HepG2 (cell line): ENCODE data around the gene SCAANT1. TPM values are rescaled to one million over a fixed set of nuclear protein-coding genes. Genes with fewer than 3 reads are reported as not detected.
A peak's percentile ranks its signal among the peaks of the same experiment; 100 is the strongest.

ENCODE experiments used
- ATAC-seq: fragments of 200-7000 bp; cut with Tn5 transposase; 3 replicates; pipeline ENCODE4 v1.9.1; 2020; ENCODE audit warnings: mild to moderate bottlenecking, moderate library complexity
- Bru-seq: library from RNA; stranded (reverse); fragments of 400-500 nt; gene quantifications from one replicate; lab custom pipeline; 2021; lab: Mats Ljungman, UMichigan
- BruChase-seq, 2 experiments: library from RNA; stranded (reverse); fragments of 400-500 nt; gene quantifications; one replicate each; lab custom pipeline; 2021; lab: Mats Ljungman, UMichigan
- BruUV-seq: library from RNA; stranded (reverse); fragments of 400-500 nt; replicated peaks from 2 replicates; lab custom pipeline; 2021; lab: Mats Ljungman, UMichigan
- CTCF ChIA-PET: fragments of 300-600 bp; formaldehyde crosslinking; extraction: SDS; loops from one replicate; lab custom pipeline; 2021; ENCODE audit warnings: low total read pairs, inconsistent platforms, low intra/inter-chr PET ratio; lab: Yijun Ruan, JAX
- POLR2A ChIA-PET: fragments of 350-600 bp; sonication (Branson Sonifier 250); formaldehyde crosslinking; loops from one replicate; lab custom pipeline; 2020; ENCODE audit warnings: antibody characterized with exemption, inconsistent platforms; lab: Yijun Ruan, JAX
- DNase-seq: peaks from one replicate; pipeline ENCODE4 v3.0.0-alpha.2; 2015; ENCODE audit warnings: low spot score
- FAIRE-seq: peaks from 3 replicates; lab custom pipeline; 2011; peaks lifted over from hg19 to GRCh38; lab: Jason Lieb, UNC
- H2AFZ ChIP-seq: one replicate; pipeline ENCODE4 v1.6.1; 2011; ENCODE audit warnings: low read length, inconsistent platforms
- H3K27ac ChIP-seq: fragments of 300-600 bp; 3 replicates; pipeline ENCODE4 v1.8.0; 2011; ENCODE audit warnings: mixed run types, mild to moderate bottlenecking, mixed read lengths, low read length, inconsistent platforms; ENCODE audit not compliant: insufficient read depth; ENCODE audit errors: extremely low read length
- H3K27me3 ChIP-seq, 2 experiments: fragments of 200-600 bp in 1 of 2; 2 replicates in 1 of 2; 3 replicates in 1 of 2; pipeline versions ENCODE4 v1.6.0 to v1.8.0; 2011; ENCODE audit warnings: low read length in 2 of 2, mild to moderate bottlenecking in 2 of 2, moderate library complexity in 2 of 2, inconsistent platforms in 1 of 2; ENCODE audit not compliant: insufficient read depth in 2 of 2, control insufficient read depth in 1 of 2
- H3K36me3 ChIP-seq, 2 experiments: fragments of 200-600 bp in 1 of 2; replicated peaks in 1 of 2; 2 replicates in 1 of 2; 3 replicates in 1 of 2; pipeline versions ENCODE4 v1.5.1 to v1.8.0; 2011; ENCODE audit warnings: low read length in 2 of 2, inconsistent platforms in 1 of 2; ENCODE audit not compliant: insufficient read depth in 2 of 2, control insufficient read depth in 1 of 2
- H3K4me1 ChIP-seq: 2 replicates; pipeline ENCODE4 v1.5.1; 2012; ENCODE audit warnings: low read length, inconsistent platforms; ENCODE audit not compliant: insufficient read depth
- H3K4me2 ChIP-seq: 2 replicates; pipeline ENCODE4 v1.6.0; 2011; ENCODE audit warnings: low read depth, low read length, inconsistent platforms
- H3K4me3 ChIP-seq, 3 experiments: fragments of 200-600 bp in 1 of 3; sonication (generic), shearing (Covaris generic) in 1 of 3; replicated peaks in 1 of 3; 2 replicates each; pipeline ENCODE4 v1.5.1; 2011 to 2016; ENCODE audit warnings: low read length in 3 of 3, inconsistent platforms in 2 of 3, low read depth in 2 of 3, mild to moderate bottlenecking in 2 of 3, control low read depth in 1 of 3, mixed read lengths in 1 of 3; ENCODE audit not compliant: insufficient read depth in 1 of 3
- H3K79me2 ChIP-seq: one replicate; pipeline ENCODE4 v1.6.1; 2011; ENCODE audit warnings: low read length, inconsistent platforms; ENCODE audit not compliant: insufficient read depth
- H3K9ac ChIP-seq: 2 replicates; pipeline ENCODE4 v1.6.0; 2011; ENCODE audit warnings: mild to moderate bottlenecking, low read depth, low read length, inconsistent platforms; ENCODE audit not compliant: insufficient read depth
- H3K9me3 ChIP-seq: 2 replicates; pipeline ENCODE4 v1.5.1; 2012; ENCODE audit warnings: mild to moderate bottlenecking, low read length
- H4K20me1 ChIP-seq: 2 replicates; pipeline ENCODE4 v1.6.0; 2011; ENCODE audit warnings: inconsistent platforms, mild to moderate bottlenecking, low read length, moderate library complexity; ENCODE audit not compliant: insufficient read depth
- ADNP ChIP-seq: sonication (generic); formaldehyde crosslinking; IDR thresholded peaks from 2 replicates; pipeline ENCODE4 v1.4.0; 2020; ENCODE audit warnings: missing genetic modification reagents
- ETV6 ChIP-seq: sonication (generic); formaldehyde crosslinking; conservative IDR thresholded peaks from 2 replicates; pipeline ENCODE4 v1.4.0; 2020; ENCODE audit warnings: missing genetic modification reagents
- HDAC2 ChIP-seq: sonication (generic); formaldehyde crosslinking; IDR thresholded peaks from 2 replicates; pipeline ENCODE4 v1.4.0; 2020; ENCODE audit warnings: missing genetic modification reagents
- JARID2 ChIP-seq: sonication (generic); formaldehyde crosslinking; IDR thresholded peaks from 2 replicates; pipeline ENCODE4 v1.8.1; 2023; ENCODE audit warnings: missing genetic modification reagents, inconsistent platforms; ENCODE audit not compliant: insufficient replicate concordance
- PCBP1 ChIP-seq: fragments of 200-400 bp; formaldehyde crosslinking; IDR thresholded peaks from 2 replicates; pipeline ENCODE4 v1.6.1; 2017; ENCODE audit warnings: mild to moderate bottlenecking, low read depth, low read length, borderline replicate concordance
- SKIL ChIP-seq: sonication (generic); formaldehyde crosslinking; IDR thresholded peaks from 2 replicates; pipeline ENCODE4 v1.8.0; 2022; ENCODE audit warnings: missing genetic modification reagents, mild to moderate bottlenecking, moderate library complexity, borderline replicate concordance
- TBX2 ChIP-seq: sonication (generic); formaldehyde crosslinking; IDR thresholded peaks from 2 replicates; pipeline ENCODE4 v1.5.0; 2020; ENCODE audit warnings: missing genetic modification reagents, mild to moderate bottlenecking, borderline replicate concordance
- U2AF2 ChIP-seq: fragments of 200-400 bp; formaldehyde crosslinking; IDR thresholded peaks from 2 replicates; pipeline ENCODE4 v1.6.1; 2017; ENCODE audit warnings: low read depth, mild to moderate bottlenecking, low read length
- ZBTB49 ChIP-seq: sonication (generic); formaldehyde crosslinking; IDR thresholded peaks from 2 replicates; pipeline ENCODE4 v1.4.0; 2020; ENCODE audit warnings: missing genetic modification reagents, borderline replicate concordance
- ZEB1 ChIP-seq: IDR thresholded peaks from 2 replicates; pipeline ENCODE4 v1.6.1; 2012; ENCODE audit warnings: mild to moderate bottlenecking, low read depth, inconsistent platforms; ENCODE audit not compliant: insufficient replicate concordance
- ZFP1 ChIP-seq: IDR thresholded peaks from 2 replicates; pipeline ENCODE4 v1.6.1; 2016
- ZNF234 ChIP-seq: sonication (generic); formaldehyde crosslinking; conservative IDR thresholded peaks from 2 replicates; pipeline ENCODE4 v1.5.1; 2020; ENCODE audit warnings: mild to moderate bottlenecking, missing genetic modification reagents
- ZNF260 ChIP-seq: sonication (generic); formaldehyde crosslinking; IDR thresholded peaks from 2 replicates; pipeline ENCODE4 v1.4.0; 2020; ENCODE audit warnings: missing genetic modification reagents, low read depth, mild to moderate bottlenecking, borderline replicate concordance
- WGBS: methylation state at CpG from one replicate; pipeline ENCODE4 v1.1.6; 2017; ENCODE audit warnings: low lambda C conversion rate; 5-methylcytosine and 5-hydroxymethylcytosine counted together
- in situ Hi-C: cut with HindIII; loops from 2 replicates; pipeline ENCODE4 v1.10.0; 2017; ENCODE audit warnings: low pct_unique_long_range_greater_than_20kb; ENCODE audit not compliant: extremely low pct_ligation_motif_present
- intact Hi-C: fragments of 100-400 bp; cut with micrococcal nuclease; formaldehyde crosslinking; loops from one replicate; pipeline ENCODE4 v1.10.0; 2022; ENCODE audit not compliant: unreplicated experiment
- long read RNA-seq, 2 experiments: library from RNA in 1 of 2; library from polyadenylated mRNA in 1 of 2; stranded (forward) in 1 of 2; unstranded in 1 of 2; transcript quantifications; one replicate each; pipeline ENCODE4 v2.0.0, GENCODE V29; 2019 to 2022
- polyA minus RNA-seq, 3 experiments: library from RNA; depleted of rRNA, polyadenylated mRNA; stranded (reverse); fragments of >200 nt; gene quantifications; 2 replicates each; pipeline ENCODE4 v1.2.3, GENCODE V29; 2011; ENCODE audit warnings: low replicate concordance in 1 of 3
- polyA plus RNA-seq, 8 experiments: library from polyadenylated mRNA; depleted of rRNA in 3 of 8; stranded (reverse) in 7 of 8; unstranded in 1 of 8; fragments of >200 nt; fragmentation: Illumina TruSeq in 4 of 8; extraction: Trizol in 4 of 8; gene quantifications; 2 replicates each; pipeline versions ENCODE4 v1.2.1 to v1.2.3, GENCODE V29; 2011 to 2016; ENCODE audit warnings: low read depth in 4 of 8, missing spikeins in 1 of 8, mixed read lengths in 1 of 8; ENCODE audit not compliant: insufficient read depth in 1 of 8
- total RNA-seq, 5 experiments: library from RNA; depleted of rRNA; stranded (reverse); fragments of >200 nt; fragmentation: Illumina TruSeq; extraction: Trizol; gene quantifications; 2 replicates each; pipeline ENCODE4 v1.2.3, GENCODE V29; 2016; ENCODE audit warnings: low read depth in 1 of 5

SCAANT1 gene
- not detected in 2 replicates for total RNA-seq (2016; rRNA removed; fragmentation: Illumina TruSeq; extraction: Trizol)
- 3.1 TPM in 1 of 2 replicates, not detected in the other for total RNA-seq (2016; cell fraction: cytosol; rRNA removed; fragmentation: Illumina TruSeq; extraction: Trizol; ENCODE audit: low read depth)
- 1.8 TPM in 1 of 2 replicates, not detected in the other for total RNA-seq (2016; cell fraction: insoluble cytoplasmic fraction; rRNA removed; fragmentation: Illumina TruSeq; extraction: Trizol)
- total RNA-seq (2016; cell fraction: membrane; rRNA removed; fragmentation: Illumina TruSeq; extraction: Trizol), result not detected in 2 replicates
- total RNA-seq (2016; cell fraction: nucleus; rRNA removed; fragmentation: Illumina TruSeq; extraction: Trizol), result 3.8 TPM in 1 of 2 replicates, not detected in the other
- polyA plus RNA-seq (2011; rRNA removed), result not detected in 2 replicates
- polyA plus RNA-seq (2011; cell fraction: cytosol; rRNA removed), result not detected in 2 replicates
- not detected in 2 replicates for polyA plus RNA-seq (2011; cell fraction: nucleus; rRNA removed)
- 2.0 TPM in 1 of 2 replicates, not detected in the other for polyA plus RNA-seq (2012)
- 1.5 TPM in 2 replicates for polyA plus RNA-seq (2016; cell fraction: cytosol; fragmentation: Illumina TruSeq; extraction: Trizol; ENCODE audit: low read depth)
- polyA plus RNA-seq (2016; cell fraction: insoluble cytoplasmic fraction; fragmentation: Illumina TruSeq; extraction: Trizol; ENCODE audit: low read depth), result not detected in 2 replicates
- polyA plus RNA-seq (2016; cell fraction: membrane; fragmentation: Illumina TruSeq; extraction: Trizol; ENCODE audit: low read depth), result 1.5 TPM in 1 of 2 replicates, not detected in the other
- polyA plus RNA-seq (2016; cell fraction: nucleus; fragmentation: Illumina TruSeq; extraction: Trizol; ENCODE audit: insufficient read depth, low read depth), result not detected in 2 replicates
- polyA minus RNA-seq (2011; rRNA and poly(A)+ RNA removed; ENCODE audit: low replicate concordance), result not detected in 2 replicates
- not detected in 2 replicates for polyA minus RNA-seq (2011; cell fraction: cytosol; rRNA and poly(A)+ RNA removed)
- 4.4 and 7.8 TPM in 2 replicates for polyA minus RNA-seq (2011; cell fraction: nucleus; rRNA and poly(A)+ RNA removed)
- Bru-seq, nascent RNA, result percentile 59 among the genes with signal in this experiment
- percentile 48 among the genes with signal in this experiment for BruChase-seq, experiment 1, labeled RNA remaining after a 6-hour chase
- BruChase-seq, experiment 2, labeled RNA remaining after a 2-hour chase, result percentile 41 among the genes with signal in this experiment
- long read RNA-seq, experiment 1, result 0 reads
- long read RNA-seq, experiment 2, result 0 reads

- no peaks in the 10 kb centered on the region for H4K20me1 ChIP-seq
- no peaks in the 10 kb centered on the region for H3K27me3 ChIP-seq
- ATAC-seq (peak; percentile 94), DNase-seq (peak; percentile 81), FAIRE-seq (no peak)
- no TSS peak for BruUV-seq
- H3K36me3 ChIP-seq, result peaks cover 2 to 4% of the 10 kb centered on the region in 2 experiments; a peak in 4 of 5 replicates
- in situ Hi-C loops, result loop anchor here (5.0 to 10.0 kb wide), 2 partner anchors 47 to 80 kb away; partner anchors contain the start of genes ATXN7 and THOC7
- peak within 1 kb of the TSS; percentile 61 to 79 (median 61) for H3K4me3 ChIP-seq
- H3K79me2 ChIP-seq, result peaks cover 28% of the 10 kb centered on the region
- peak within 1 kb of the TSS; percentile 94 for H3K9ac ChIP-seq
- intact Hi-C loops, result loop anchor here (2.0 to 5.0 kb wide), 2 partner anchors 47 to 50 kb away; no protein-coding TSS in a partner anchor
- CTCF ChIA-PET, result no interaction called here
- H2AFZ ChIP-seq, result no peak within 1 kb of the TSS
- H3K4me2 ChIP-seq, result peak within 1 kb of the TSS; percentile 92
- H3K9me3 ChIP-seq, result no peaks in the 10 kb centered on the region
- WGBS, result 2% methylated on average over 22 of the region's 115 CpGs
- H3K27ac ChIP-seq, result peak within 1 kb of the TSS; percentile 98
- peaks cover 36% of the 10 kb centered on the region for H3K4me1 ChIP-seq
- POLR2A ChIA-PET, result interaction anchor here (0.6 to 2.0 kb wide), 10 partner anchors 16 to 64 kb away, joined by 3 to 11 read pairs (median 6); partner anchors contain the start of genes ATXN7 and THOC7
- TF ChIP-seq ZNF234 (CRISPR knock-in tag), result peak; percentile 78; the same call in 1 of the 2 replicates
- TF ChIP-seq ETV6, result no peak
- no peak for TF ChIP-seq HDAC2
- peak; percentile 70 for TF ChIP-seq TBX2
- TF ChIP-seq JARID2, result no peak
- no peak for TF ChIP-seq ZNF260 (CRISPR knock-in tag)
- TF ChIP-seq ZEB1, result peak; percentile 58
- TF ChIP-seq U2AF2, result no peak
- no peak for TF ChIP-seq ZBTB49 (CRISPR knock-in tag)
- TF ChIP-seq SKIL (CRISPR knock-in tag), result no peak
- TF ChIP-seq ZFP1 (CRISPR knock-in tag), result no peak
- TF ChIP-seq ADNP (CRISPR knock-in tag), result no peak
- TF ChIP-seq PCBP1, result 0 out of 2 replicates have a peak, but pooled peaks have one; percentile 27
These were observed at the start of gene SCAANT1 for GRCh38 chr3:63911873-63912767. SCAANT1 (minus strand) TSS chr3:63912383.
